Kidney (tissue), 14 donors: ENCODE results near the gene SLC25A47. TPM values are rescaled to one million over a fixed set of nuclear protein-coding genes. Genes with fewer than 3 reads are reported as not detected.
A peak's percentile ranks its signal among the peaks of the same experiment; 100 is the strongest.

Experiments
- DNase-seq, 5 donors: peaks; one replicate each; pipeline ENCODE4 v3.0.0-alpha.2; 2013 to 2020
- FAIRE-seq: peaks from 2 replicates; lab custom pipeline; 2012; peaks lifted over from hg19 to GRCh38; lab: Jason Lieb, UNC
- H3K27ac ChIP-seq, 2 donors: one replicate each; pipeline ENCODE4 v1.7.0; 2013; ENCODE audit warnings: low read depth in 2 of 2, low read length in 2 of 2, inconsistent platforms in 1 of 2
- H3K27me3 ChIP-seq: one replicate; pipeline ENCODE4 v1.7.1; 2013; ENCODE audit warnings: low read length, inconsistent platforms; ENCODE audit not compliant: control insufficient read depth, insufficient read depth
- H3K36me3 ChIP-seq, 3 donors: one replicate each; pipeline versions ENCODE4 v1.7.0 to v1.7.1; 2013; ENCODE audit warnings: low read length in 3 of 3, control low read depth in 1 of 3, inconsistent platforms in 1 of 3; ENCODE audit not compliant: insufficient read depth in 3 of 3, control insufficient read depth in 2 of 3
- H3K4me1 ChIP-seq, 3 donors: one replicate each; pipeline versions ENCODE4 v1.7.0 to v1.7.1; 2013; ENCODE audit warnings: low read length in 3 of 3, inconsistent platforms in 1 of 3, low read depth in 1 of 3; ENCODE audit not compliant: control insufficient read depth in 2 of 3, insufficient read depth in 2 of 3
- H3K4me3 ChIP-seq, 3 donors: one replicate each; pipeline versions ENCODE4 v1.7.0 to v1.8.1; 2013; ENCODE audit warnings: low read length in 3 of 3, control low read depth in 1 of 3, inconsistent platforms in 1 of 3
- H3K9ac ChIP-seq, 3 donors: one replicate each; pipeline versions ENCODE4 v1.7.0 to v1.7.1; 2013; ENCODE audit warnings: low read length in 3 of 3, control low read depth in 1 of 3, inconsistent platforms in 1 of 3
- H3K9me3 ChIP-seq, 3 donors: one replicate each; pipeline versions ENCODE4 v1.7.0 to v1.7.1; 2013; ENCODE audit warnings: low read length in 3 of 3, control low read depth in 1 of 3, inconsistent platforms in 1 of 3; ENCODE audit not compliant: control insufficient read depth in 2 of 3, insufficient read depth in 1 of 3
- intact Hi-C: fragments of 100-400 bp; cut with DNase I; formaldehyde crosslinking; loops from one replicate; pipeline ENCODE4 v1.11.1; 2022
- polyA plus RNA-seq: library from polyadenylated mRNA; stranded (reverse); fragments of 350-450 nt; fragmentation: Illumina TruSeq; extraction: RNeasy Lipid Tissue Mini Kit (QIAGEN cat#74804); gene quantifications from one replicate; pipeline ENCODE4 v1.2.3, GENCODE V29; 2014; ENCODE audit warnings: low read depth, low replicate concordance; ENCODE audit not compliant: insufficient read depth
- total RNA-seq: library from RNA; stranded (reverse); fragmentation: NEBNext Ultra II Directional; extraction: Animal tissue kit (Norgen Biotek cat#: 25700); gene quantifications from one replicate; pipeline ENCODE4 v1.2.1, GENCODE V29; 2021
- TF ChIP-seq, protein P1 (sequence below): IDR thresholded peaks from 3 replicates; pipeline ENCODE4 v1.5.1; 2012; ENCODE audit warnings: mild to moderate bottlenecking, moderate library complexity, borderline replicate concordance; ENCODE audit not compliant: insufficient read depth; ENCODE audit errors: extremely low read depth
- donor health status: control.
- donor health status: control.
- donor health status: control.
- donor health status: control.
- donor health status: control.
- donor health status: DM: yes; HTN: yes; CAD: no.
- donor health status: Normal renal cell carcinoma (clear cell type).

Gene SLC25A47
- total and polyA plus RNA-seq, 2 donors from 2014 or later, result 1.0 TPM; not detected in 1

DNA sequence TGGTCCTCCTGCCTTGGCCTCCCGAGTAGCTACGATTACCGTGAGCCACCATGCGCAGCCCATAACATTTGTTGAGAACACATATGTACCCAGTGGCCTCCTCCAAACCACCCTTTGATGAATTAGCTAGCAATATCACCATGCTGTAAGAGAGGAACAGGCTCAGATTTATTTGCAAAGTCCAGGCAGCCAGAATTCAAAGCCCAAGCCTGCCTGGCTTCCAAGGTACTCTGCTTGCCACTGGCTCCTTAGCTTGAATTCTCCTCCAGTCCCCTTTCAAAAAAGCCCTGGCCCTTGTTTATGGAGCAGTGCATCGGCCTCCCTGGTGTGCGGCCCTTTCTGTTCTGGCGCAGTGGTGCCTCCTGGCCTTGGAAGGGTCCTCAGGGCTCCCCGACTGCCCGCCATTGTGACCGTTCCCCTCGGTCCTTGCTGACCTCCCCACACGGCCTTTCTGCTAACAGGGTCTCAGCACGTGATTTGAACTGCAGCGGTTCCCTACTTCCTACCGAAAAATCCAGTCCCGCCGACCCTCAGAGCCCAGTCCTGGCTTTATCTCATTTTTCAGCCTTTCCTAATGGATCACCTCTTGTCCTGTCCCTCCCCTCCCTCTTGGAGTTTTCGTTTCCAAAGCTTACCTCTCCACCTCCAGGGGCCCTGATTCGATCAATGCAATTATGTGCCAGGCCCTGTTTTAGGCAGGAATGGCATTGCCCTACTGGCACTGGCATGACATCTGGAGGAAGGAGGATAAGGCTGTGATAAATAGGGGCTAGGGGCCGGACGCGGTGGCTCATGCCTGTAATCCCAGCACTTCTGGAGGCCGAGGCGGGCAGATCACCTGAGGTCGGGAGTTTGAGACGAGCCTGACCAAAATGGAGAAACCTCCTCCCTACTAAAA is 38.9 kb upstream of the SLC25A47 start:
- TF ChIP-seq, protein P1, sequence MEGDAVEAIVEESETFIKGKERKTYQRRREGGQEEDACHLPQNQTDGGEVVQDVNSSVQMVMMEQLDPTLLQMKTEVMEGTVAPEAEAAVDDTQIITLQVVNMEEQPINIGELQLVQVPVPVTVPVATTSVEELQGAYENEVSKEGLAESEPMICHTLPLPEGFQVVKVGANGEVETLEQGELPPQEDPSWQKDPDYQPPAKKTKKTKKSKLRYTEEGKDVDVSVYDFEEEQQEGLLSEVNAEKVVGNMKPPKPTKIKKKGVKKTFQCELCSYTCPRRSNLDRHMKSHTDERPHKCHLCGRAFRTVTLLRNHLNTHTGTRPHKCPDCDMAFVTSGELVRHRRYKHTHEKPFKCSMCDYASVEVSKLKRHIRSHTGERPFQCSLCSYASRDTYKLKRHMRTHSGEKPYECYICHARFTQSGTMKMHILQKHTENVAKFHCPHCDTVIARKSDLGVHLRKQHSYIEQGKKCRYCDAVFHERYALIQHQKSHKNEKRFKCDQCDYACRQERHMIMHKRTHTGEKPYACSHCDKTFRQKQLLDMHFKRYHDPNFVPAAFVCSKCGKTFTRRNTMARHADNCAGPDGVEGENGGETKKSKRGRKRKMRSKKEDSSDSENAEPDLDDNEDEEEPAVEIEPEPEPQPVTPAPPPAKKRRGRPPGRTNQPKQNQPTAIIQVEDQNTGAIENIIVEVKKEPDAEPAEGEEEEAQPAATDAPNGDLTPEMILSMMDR, result no peak
- Histone ChIP-seq H3K4me3 (no peak overlapping the region), H3K4me1 (peaks cover 0 to 29% (median 6%) of the 10 kb centered on the region in 3 donors), H3K27me3 (no peaks in the 10 kb centered on the region), H3K9me3 (no peaks in the 10 kb centered on the region), H3K9ac (peak overlapping the region in 1 of 3 donors; percentile 40), H3K36me3 (no peaks in the 10 kb centered on the region), H3K27ac (peak overlapping the region in 1 of 2 donors; percentile 28)
- intact Hi-C loops, result no loop called here
- peak in 1 of 5 donors; percentile 47 for DNase-seq
- FAIRE-seq, result no peak

DNA sequence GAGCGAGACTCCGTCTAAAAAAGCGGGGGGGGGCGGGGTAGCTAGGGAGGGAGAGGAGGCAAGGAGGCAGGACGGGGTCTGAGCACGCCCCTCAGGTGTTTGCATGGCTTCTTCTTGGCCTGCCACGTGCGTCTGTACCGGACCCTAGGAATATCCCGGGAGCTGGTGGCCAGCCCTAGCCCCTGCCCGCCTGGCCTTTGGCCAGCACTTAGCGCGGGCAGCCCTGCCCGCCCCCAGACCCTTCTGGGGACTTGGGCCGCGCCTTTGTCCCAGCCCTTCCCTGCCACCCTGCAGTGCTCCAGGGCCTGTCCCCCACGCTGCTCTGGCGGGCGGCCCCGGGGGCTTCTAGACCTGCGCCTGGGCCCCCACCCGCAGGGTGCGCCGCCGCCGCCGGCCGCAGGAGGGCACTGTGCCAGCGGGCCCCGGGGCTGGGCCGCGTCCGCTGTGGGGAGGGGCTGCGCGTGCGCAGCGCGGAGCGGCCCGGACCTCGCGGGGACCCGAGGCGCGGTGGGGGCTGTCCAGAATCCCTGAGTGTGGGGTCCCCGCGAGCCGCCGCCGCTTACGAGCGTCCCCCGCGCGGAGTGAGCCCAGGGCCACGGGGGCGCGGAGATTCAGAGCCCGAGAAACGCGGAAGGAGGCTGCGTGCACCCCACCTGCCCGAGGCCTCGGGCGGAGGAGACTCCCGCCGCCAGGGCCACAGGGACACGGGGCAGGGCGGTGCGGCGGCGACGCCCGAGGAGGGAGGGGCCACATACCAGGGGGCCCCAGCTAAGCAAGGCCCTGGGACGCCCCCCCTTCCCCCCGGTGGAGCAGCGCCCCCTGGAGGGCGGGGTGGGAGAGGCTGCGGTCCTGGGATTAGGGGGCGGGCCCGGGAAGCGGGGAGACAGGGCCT is 37.9 kb upstream of the SLC25A47 start:
- TF ChIP-seq, protein P1, result peak; percentile 61
- Histone ChIP-seq H3K27me3 (no peaks in the 10 kb centered on the region), H3K36me3 (no peaks in the 10 kb centered on the region), H3K4me1 (peaks cover 0 to 33% (median 6%) of the 10 kb centered on the region in 3 donors), H3K4me3 (peak overlapping the region; percentile 4 to 63 (median 26)), H3K27ac (peak overlapping the region; percentile 87 to 88), H3K9me3 (no peaks in the 10 kb centered on the region), H3K9ac (peak overlapping the region in 2 of 3 donors; percentile 58 to 67)
- FAIRE-seq (no peak), DNase-seq (peak; percentile 67 to 90 (median 80))
- intact Hi-C loops, result no loop called here

DNA sequence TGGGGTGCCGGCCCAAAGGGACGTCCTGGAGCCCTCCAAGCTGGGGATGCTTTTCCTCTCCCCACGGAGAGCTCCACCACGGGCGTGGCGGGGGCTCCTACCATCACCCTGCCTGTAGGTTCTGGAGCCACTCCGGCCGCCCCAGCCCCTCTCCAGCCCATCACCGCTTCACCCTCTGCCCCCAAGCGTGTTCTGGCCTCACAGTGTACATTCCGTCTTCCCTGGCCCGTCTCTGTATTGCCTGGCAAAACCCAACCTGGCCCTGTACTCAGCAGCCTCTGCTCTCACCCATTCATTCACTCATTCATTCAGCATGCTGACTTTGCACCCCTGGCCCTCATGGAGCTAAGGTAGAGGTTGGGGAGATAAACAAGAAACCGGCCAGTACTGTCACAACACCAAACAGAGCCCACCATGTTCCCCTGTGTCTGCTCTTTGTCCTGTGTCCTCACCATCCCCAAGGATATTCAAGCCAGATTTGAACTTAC is 37.2 kb upstream of the SLC25A47 start:
- FAIRE-seq, result no peak
- intact Hi-C loops, result no loop called here
- Histone ChIP-seq H3K4me3 (peak overlapping the region in 2 of 3 donors; percentile 5 to 63), H3K36me3 (peaks cover 0 to under 1% (median 0%) of the 10 kb centered on the region in 3 donors), H3K27ac (no peak overlapping the region), H3K9me3 (no peaks in the 10 kb centered on the region), H3K27me3 (no peaks in the 10 kb centered on the region), H3K4me1 (peaks cover 0 to 38% (median 6%) of the 10 kb centered on the region in 3 donors), H3K9ac (no peak overlapping the region)
- DNase-seq, result no peak
- TF ChIP-seq, protein P1, result no peak
